Osteocyte (in vitro differentiated cells): ENCODE data around the gene ESYT3. TPM values are rescaled to one million over a fixed set of nuclear protein-coding genes. Genes with fewer than 3 reads are reported as not detected.

Experiments used
- DNase-seq: peaks from one replicate; pipeline ENCODE4 v3.0.0; 2021; ENCODE audit warnings: mixed read lengths; ENCODE audit not compliant: unreplicated experiment; ENCODE audit errors: extremely low spot score
- H3K27ac Mint-ChIP-seq: one replicate; pipeline ENCODE4 v1.8.0; 2021; ENCODE audit warnings: mild to moderate bottlenecking, mixed read lengths; ENCODE audit not compliant: unreplicated experiment
- H3K27me3 Mint-ChIP-seq: one replicate; pipeline ENCODE4 v1.8.0; 2021; ENCODE audit warnings: mixed read lengths; ENCODE audit not compliant: unreplicated experiment
- H3K36me3 Mint-ChIP-seq: one replicate; pipeline ENCODE4 v1.8.0; 2021; ENCODE audit warnings: mixed read lengths; ENCODE audit not compliant: unreplicated experiment
- H3K4me1 Mint-ChIP-seq: one replicate; pipeline ENCODE4 v1.8.0; 2021; ENCODE audit warnings: mixed read lengths; ENCODE audit not compliant: unreplicated experiment
- H3K4me3 Mint-ChIP-seq: one replicate; pipeline ENCODE4 v1.8.0; 2021; ENCODE audit warnings: mild to moderate bottlenecking, moderate library complexity, mixed read lengths; ENCODE audit not compliant: unreplicated experiment
- H3K9me3 Mint-ChIP-seq: one replicate; pipeline ENCODE4 v1.8.0; 2021; ENCODE audit warnings: mixed read lengths; ENCODE audit not compliant: unreplicated experiment
- CTCF ChIP-seq: fragments of 200-600 bp; sonication (generic); IDR thresholded peaks from 2 replicates; pipeline ENCODE4 v1.5.0; 2021; ENCODE audit warnings: antibody characterized with exemption, mild to moderate bottlenecking, moderate library complexity
- long read RNA-seq: library from polyadenylated mRNA; unstranded; transcript quantifications from one replicate; pipeline ENCODE4 v2.0.0, GENCODE V29; 2021
- total RNA-seq: library from RNA; stranded (reverse); gene quantifications from 2 replicates; pipeline ENCODE4 v1.2.1, GENCODE V29; 2021

The ESYT3 gene
- 0.21 and 0.34 TPM in 2 replicates for total RNA-seq
- long read RNA-seq, partial matches to known transcripts: 1 of 1 reads
- long read RNA-seq, other reads (novel, unspliced or antisense): 0 of 1 reads

- H3K27ac Mint-ChIP-seq: no peak within 1 kb of the TSS
- no peaks in the 10 kb centered on the region for H3K9me3 Mint-ChIP-seq
- peaks cover 3% of the 10 kb centered on the region for H3K4me1 Mint-ChIP-seq
- peaks cover 59% of the 10 kb centered on the region for H3K27me3 Mint-ChIP-seq
- H3K4me3 Mint-ChIP-seq: peak within 1 kb of the TSS; percentile 68
- no peak for DNase-seq
- H3K36me3 Mint-ChIP-seq: peaks cover 4% of the 10 kb centered on the region
- no peak for TF ChIP-seq CTCF
These were observed at the start of gene ESYT3 for GRCh38 chr3:138434276-138434874. Gene ESYT3, plus strand, starts transcription at chr3:138434616. Its CDS starts 183 bp downstream, at chr3:138434799.

- H3K9me3 Mint-ChIP-seq: no peaks in the 10 kb centered on the region
- H3K4me3 Mint-ChIP-seq: no peak overlapping the region
- H3K4me1 Mint-ChIP-seq: peaks cover 19% of the 10 kb centered on the region
- peaks cover 6% of the 10 kb centered on the region for H3K36me3 Mint-ChIP-seq
- no peak overlapping the region for H3K27ac Mint-ChIP-seq
- no peaks in the 10 kb centered on the region for H3K27me3 Mint-ChIP-seq
- no peak for DNase-seq
- no peak for TF ChIP-seq CTCF
These were observed 49.4 kb upstream of the ESYT3 start for GRCh38 chr3:138384976-138385375.

- no peaks in the 10 kb centered on the region for H3K27me3 Mint-ChIP-seq
- H3K4me3 Mint-ChIP-seq: no peak overlapping the region
- DNase-seq: no peak
- H3K4me1 Mint-ChIP-seq: peaks cover 18% of the 10 kb centered on the region
- H3K9me3 Mint-ChIP-seq: no peaks in the 10 kb centered on the region
- TF ChIP-seq CTCF: no peak
- H3K27ac Mint-ChIP-seq: no peak overlapping the region
- H3K36me3 Mint-ChIP-seq: peaks cover 4% of the 10 kb centered on the region
These were observed 45.2 kb upstream of the ESYT3 start for GRCh38 chr3:138389144-138389601.

- Mint-ChIP-seq H3K4me1 (peaks cover 18% of the 10 kb centered on the region), H3K9me3 (no peaks in the 10 kb centered on the region), H3K4me3 (no peak overlapping the region), H3K27ac (no peak overlapping the region), H3K36me3 (peaks cover 2% of the 10 kb centered on the region), H3K27me3 (no peaks in the 10 kb centered on the region)
- no peak for DNase-seq
- no peak for TF ChIP-seq CTCF
These were observed 44.4 kb upstream of the ESYT3 start for GRCh38 chr3:138389841-138390581.

- Mint-ChIP-seq H3K27me3 (no peaks in the 10 kb centered on the region), H3K4me3 (no peak overlapping the region), H3K4me1 (peaks cover 18% of the 10 kb centered on the region), H3K27ac (no peak overlapping the region), H3K9me3 (no peaks in the 10 kb centered on the region), H3K36me3 (peaks cover 2% of the 10 kb centered on the region)
- no peak for DNase-seq
- no peak for TF ChIP-seq CTCF
These were observed 43.9 kb upstream of the ESYT3 start for GRCh38 chr3:138390582-138390932.
